ENCODE results near the gene FLNB. TPM values are rescaled to one million over a fixed set of nuclear protein-coding genes. Genes with fewer than 3 reads are reported as not detected.

FLNB gene
- total RNA-seq, 1 experiment from 2014 or later, result 309 TPM

DNA sequence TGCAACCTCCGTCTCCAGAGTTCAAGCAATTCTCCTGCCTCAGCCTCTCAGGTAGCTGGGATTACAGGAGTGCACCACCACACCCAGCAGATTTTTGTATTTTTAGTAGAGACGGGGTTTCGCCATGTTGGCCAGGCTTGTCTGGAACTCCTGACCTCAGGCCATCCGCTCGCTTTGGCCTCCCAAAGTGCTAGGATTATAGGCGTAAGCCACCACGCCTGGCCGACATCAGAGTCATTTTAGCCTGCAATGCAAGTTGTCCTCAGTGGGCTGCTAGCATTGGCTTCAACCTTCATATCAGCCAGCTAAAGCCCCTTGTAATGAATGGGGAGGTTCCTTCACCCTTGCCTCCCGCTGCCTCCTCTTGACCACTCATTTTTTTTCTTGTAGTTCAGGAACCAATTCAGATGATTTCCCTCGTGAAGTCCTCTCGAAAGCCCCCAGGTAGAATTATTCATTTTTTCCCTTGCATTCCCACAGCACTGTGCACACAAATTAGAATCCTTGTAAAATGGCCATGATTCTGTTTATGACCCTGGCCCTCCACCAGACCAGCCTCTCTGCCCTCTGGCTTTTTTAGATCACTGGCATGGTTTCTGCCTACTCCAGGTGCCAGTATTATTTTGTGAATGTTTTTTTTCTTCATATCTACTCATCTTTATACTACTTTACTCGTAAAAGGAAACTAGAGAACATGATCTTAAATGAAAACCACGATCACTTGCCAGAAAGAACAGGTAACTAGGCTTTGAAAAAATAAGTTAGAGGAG, 29.1 kb downstream of the FLNB start:
- H3K9me3 ChIP-seq (ENCODE audit: control insufficient read depth, insufficient read depth, low read depth, low read length), result no peaks in the 10 kb centered on the region
- POLR2A ChIA-PET, result interaction anchor here (0.6 to 1.2 kb wide), 2 partner anchors 9 to 15 kb away, joined by 3 read pairs; no protein-coding TSS in a partner anchor
- peak overlapping the region; percentile 96 for H3K27ac ChIP-seq (ENCODE audit: low read length)
- CTCF ChIA-PET, result no interaction called here
- H3K27me3 ChIP-seq (ENCODE audit: control insufficient read depth, insufficient read depth, low read length), result no peaks in the 10 kb centered on the region
- no peaks in the 10 kb centered on the region for H3K36me3 ChIP-seq (ENCODE audit: control insufficient read depth, insufficient read depth, low read length)
- peaks cover 88% of the 10 kb centered on the region for H3K4me1 ChIP-seq (ENCODE audit: control insufficient read depth, insufficient read depth, low read length)
- H3K4me3 ChIP-seq (ENCODE audit: low read depth in 2 of 2, low read length in 2 of 2), result no peak overlapping the region
- in situ Hi-C loops (cut with HindIII; ENCODE audit: low pct_unique_long_range_greater_than_20kb, low sequenced_read_pairs), result no loop called here
- intact Hi-C loops (cut with micrococcal nuclease; ENCODE audit: unreplicated experiment), result no loop called here
- no TSS peak for BruUV-seq (replicated peaks)
- peak; percentile 25; the same call in 1 of the 2 replicates for ATAC-seq
- TF ChIP-seq, protein P1, sequence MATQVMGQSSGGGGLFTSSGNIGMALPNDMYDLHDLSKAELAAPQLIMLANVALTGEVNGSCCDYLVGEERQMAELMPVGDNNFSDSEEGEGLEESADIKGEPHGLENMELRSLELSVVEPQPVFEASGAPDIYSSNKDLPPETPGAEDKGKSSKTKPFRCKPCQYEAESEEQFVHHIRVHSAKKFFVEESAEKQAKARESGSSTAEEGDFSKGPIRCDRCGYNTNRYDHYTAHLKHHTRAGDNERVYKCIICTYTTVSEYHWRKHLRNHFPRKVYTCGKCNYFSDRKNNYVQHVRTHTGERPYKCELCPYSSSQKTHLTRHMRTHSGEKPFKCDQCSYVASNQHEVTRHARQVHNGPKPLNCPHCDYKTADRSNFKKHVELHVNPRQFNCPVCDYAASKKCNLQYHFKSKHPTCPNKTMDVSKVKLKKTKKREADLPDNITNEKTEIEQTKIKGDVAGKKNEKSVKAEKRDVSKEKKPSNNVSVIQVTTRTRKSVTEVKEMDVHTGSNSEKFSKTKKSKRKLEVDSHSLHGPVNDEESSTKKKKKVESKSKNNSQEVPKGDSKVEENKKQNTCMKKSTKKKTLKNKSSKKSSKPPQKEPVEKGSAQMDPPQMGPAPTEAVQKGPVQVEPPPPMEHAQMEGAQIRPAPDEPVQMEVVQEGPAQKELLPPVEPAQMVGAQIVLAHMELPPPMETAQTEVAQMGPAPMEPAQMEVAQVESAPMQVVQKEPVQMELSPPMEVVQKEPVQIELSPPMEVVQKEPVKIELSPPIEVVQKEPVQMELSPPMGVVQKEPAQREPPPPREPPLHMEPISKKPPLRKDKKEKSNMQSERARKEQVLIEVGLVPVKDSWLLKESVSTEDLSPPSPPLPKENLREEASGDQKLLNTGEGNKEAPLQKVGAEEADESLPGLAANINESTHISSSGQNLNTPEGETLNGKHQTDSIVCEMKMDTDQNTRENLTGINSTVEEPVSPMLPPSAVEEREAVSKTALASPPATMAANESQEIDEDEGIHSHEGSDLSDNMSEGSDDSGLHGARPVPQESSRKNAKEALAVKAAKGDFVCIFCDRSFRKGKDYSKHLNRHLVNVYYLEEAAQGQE (IDR thresholded peaks at IDR 0.05; ENCODE audit: insufficient read depth in 1 of 2, low read depth in 2 of 2, low read length in 1 of 2), result no peak
- TF ChIP-seq POLR2AphosphoS5 (IDR thresholded peaks at IDR 0.05; ENCODE audit: low read depth, low read length), result no peak
- TF ChIP-seq, protein P2, sequence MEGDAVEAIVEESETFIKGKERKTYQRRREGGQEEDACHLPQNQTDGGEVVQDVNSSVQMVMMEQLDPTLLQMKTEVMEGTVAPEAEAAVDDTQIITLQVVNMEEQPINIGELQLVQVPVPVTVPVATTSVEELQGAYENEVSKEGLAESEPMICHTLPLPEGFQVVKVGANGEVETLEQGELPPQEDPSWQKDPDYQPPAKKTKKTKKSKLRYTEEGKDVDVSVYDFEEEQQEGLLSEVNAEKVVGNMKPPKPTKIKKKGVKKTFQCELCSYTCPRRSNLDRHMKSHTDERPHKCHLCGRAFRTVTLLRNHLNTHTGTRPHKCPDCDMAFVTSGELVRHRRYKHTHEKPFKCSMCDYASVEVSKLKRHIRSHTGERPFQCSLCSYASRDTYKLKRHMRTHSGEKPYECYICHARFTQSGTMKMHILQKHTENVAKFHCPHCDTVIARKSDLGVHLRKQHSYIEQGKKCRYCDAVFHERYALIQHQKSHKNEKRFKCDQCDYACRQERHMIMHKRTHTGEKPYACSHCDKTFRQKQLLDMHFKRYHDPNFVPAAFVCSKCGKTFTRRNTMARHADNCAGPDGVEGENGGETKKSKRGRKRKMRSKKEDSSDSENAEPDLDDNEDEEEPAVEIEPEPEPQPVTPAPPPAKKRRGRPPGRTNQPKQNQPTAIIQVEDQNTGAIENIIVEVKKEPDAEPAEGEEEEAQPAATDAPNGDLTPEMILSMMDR (IDR thresholded peaks at IDR 0.05), result no peak
- no peak for TF ChIP-seq SIN3A (IDR thresholded peaks at IDR 0.05; ENCODE audit: borderline replicate concordance, insufficient read depth, low read depth, low read length)
- no peak for TF ChIP-seq TCF7L2 (IDR thresholded peaks at IDR 0.05; ENCODE audit: low read depth, low read length)
- no peak for DNase-seq (ENCODE audit: low read depth, low spot score)

DNA sequence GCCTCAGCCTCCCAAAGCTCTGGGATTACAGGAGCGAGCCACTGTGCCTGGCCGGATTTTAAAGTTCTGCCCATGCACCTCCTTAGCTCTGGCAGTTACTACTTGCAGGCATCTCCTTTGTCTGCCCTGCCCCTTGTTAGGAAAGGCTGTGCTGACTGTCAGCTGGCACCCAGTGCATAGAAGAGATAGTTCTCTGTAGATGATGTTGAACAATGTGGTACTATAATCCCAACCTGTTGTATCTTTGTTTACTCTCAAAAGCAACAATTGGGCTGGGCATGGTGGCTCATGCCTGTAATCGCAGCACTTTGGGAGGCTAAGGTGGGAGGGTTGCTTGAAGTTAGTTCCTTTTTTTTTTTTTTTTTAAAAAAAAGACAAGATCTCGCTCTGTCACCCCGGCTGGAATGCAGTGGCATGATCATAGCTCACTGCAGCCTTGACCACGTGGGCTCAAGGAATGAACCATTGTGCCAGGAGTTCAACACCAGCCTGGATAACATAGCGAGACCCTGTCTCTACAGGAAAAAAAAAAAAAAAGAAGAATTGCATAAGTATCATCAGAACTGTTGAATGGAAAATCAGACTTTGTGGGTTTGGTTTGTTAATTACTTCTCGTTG, 30.6 kb downstream of the FLNB start:
- Histone ChIP-seq H3K36me3 (ENCODE audit: control insufficient read depth, insufficient read depth, low read length) (no peaks in the 10 kb centered on the region), H3K9me3 (ENCODE audit: control insufficient read depth, insufficient read depth, low read depth, low read length) (no peaks in the 10 kb centered on the region), H3K4me1 (ENCODE audit: control insufficient read depth, insufficient read depth, low read length) (peaks cover 92% of the 10 kb centered on the region), H3K27me3 (ENCODE audit: control insufficient read depth, insufficient read depth, low read length) (no peaks in the 10 kb centered on the region), H3K27ac (ENCODE audit: low read length) (peak overlapping the region; percentile 96), H3K4me3 (ENCODE audit: low read depth in 2 of 2, low read length in 2 of 2) (no peak overlapping the region)
- intact Hi-C loops (cut with micrococcal nuclease; ENCODE audit: unreplicated experiment) (no loop called here), in situ Hi-C loops (cut with HindIII; ENCODE audit: low pct_unique_long_range_greater_than_20kb, low sequenced_read_pairs) (no loop called here)
- ChIA-PET POLR2A (interaction anchor here (0.6 kb wide), 1 partner anchor 28 kb away, joined by 4 read pairs; no protein-coding TSS in a partner anchor), CTCF (interaction anchor here (0.6 kb wide), 1 partner anchor 22 kb away, joined by 5 read pairs; no protein-coding TSS in a partner anchor)
- no peak for ATAC-seq
- BruUV-seq (replicated peaks), result no TSS peak
- TF ChIP-seq, protein P2 (IDR thresholded peaks at IDR 0.05), result no peak
- TF ChIP-seq SIN3A (IDR thresholded peaks at IDR 0.05; ENCODE audit: borderline replicate concordance, insufficient read depth, low read depth, low read length) (no peak), POLR2AphosphoS5 (IDR thresholded peaks at IDR 0.05; ENCODE audit: low read depth, low read length) (no peak), TCF7L2 (IDR thresholded peaks at IDR 0.05; ENCODE audit: low read depth, low read length) (no peak)
- TF ChIP-seq, protein P1 (IDR thresholded peaks at IDR 0.05; ENCODE audit: insufficient read depth in 1 of 2, low read depth in 2 of 2, low read length in 1 of 2), result no peak
- DNase-seq (ENCODE audit: low read depth, low spot score), result no peak

All from Panc1 (cell line).